ENCODE results near the gene ASXL2. TPM values are rescaled to one million over a fixed set of nuclear protein-coding genes. Genes with fewer than 3 reads are reported as not detected.

Gene ASXL2
- total RNA-seq, 4 donors from 2014 or later, result 12.5 to 24.5 (median 21.0) TPM

- in situ Hi-C loops (cut with MboI; ENCODE audit: low sequenced_read_pairs in 4 of 4) (no loop called here), intact Hi-C loops (cut with DNase I; ENCODE audit: low total_unique reads) (no loop called here)
- Histone ChIP-seq H3K9me3 (no peaks in the 10 kb centered on the region), H3K36me3 (peaks cover 3 to 70% of the 10 kb centered on the region in 2 donors), H3K27me3 (no peaks in the 10 kb centered on the region), H3K4me3 (no peak overlapping the region), H3K27ac (no peak overlapping the region), H3K4me1 (no peaks in the 10 kb centered on the region)
- TF ChIP-seq POLR2A (IDR thresholded peaks at IDR 0.05), result no peak
- ATAC-seq, result no peak
- no peak for DNase-seq
Measured at GRCh38 chr2:25749676-25750075, 128.6 kb downstream of the ASXL2 start.

DNA sequence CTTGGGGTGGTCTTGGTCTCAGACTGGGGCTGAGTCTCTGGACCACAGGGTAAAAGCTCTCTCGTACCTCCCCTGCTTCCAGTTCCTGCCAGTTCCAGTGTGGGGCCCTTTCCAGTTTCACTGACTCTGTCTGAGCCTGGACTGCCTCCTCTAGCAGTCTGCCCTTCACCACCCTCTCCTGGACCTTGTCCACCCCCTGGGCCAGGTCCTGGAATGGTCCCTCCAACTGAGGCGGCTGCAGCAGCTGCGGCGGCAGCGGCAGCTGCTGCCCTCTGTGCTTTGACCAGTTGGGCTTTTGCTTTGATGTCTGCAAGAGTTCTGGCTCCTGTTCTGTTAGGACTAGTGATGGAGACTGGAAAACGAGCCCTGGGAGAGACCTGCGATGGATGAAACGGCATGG lies 134.2 kb downstream of the ASXL2 start:
- intact Hi-C loops (cut with DNase I; ENCODE audit: low total_unique reads), result no loop called here
- no peaks in the 10 kb centered on the region for H3K27me3 ChIP-seq
- TF ChIP-seq CTCF (IDR thresholded peaks at IDR 0.05 in 4 of 5, conservative IDR thresholded peaks at IDR 0.05 in 1 of 5), result no peak
- TF ChIP-seq POLR2A (IDR thresholded peaks at IDR 0.05), result no peak
- no peak overlapping the region for H3K27ac ChIP-seq
- ATAC-seq, result no peak
- peaks cover 0 to 41% of the 10 kb centered on the region in 2 donors for H3K36me3 ChIP-seq
- DNase-seq, result no peak
- H3K9me3 ChIP-seq, result no peaks in the 10 kb centered on the region
- in situ Hi-C loops (cut with MboI; ENCODE audit: low sequenced_read_pairs in 4 of 4), result no loop called here
- peaks cover 10 to 13% of the 10 kb centered on the region in 2 donors for H3K4me1 ChIP-seq
- no peak overlapping the region for H3K4me3 ChIP-seq

DNA sequence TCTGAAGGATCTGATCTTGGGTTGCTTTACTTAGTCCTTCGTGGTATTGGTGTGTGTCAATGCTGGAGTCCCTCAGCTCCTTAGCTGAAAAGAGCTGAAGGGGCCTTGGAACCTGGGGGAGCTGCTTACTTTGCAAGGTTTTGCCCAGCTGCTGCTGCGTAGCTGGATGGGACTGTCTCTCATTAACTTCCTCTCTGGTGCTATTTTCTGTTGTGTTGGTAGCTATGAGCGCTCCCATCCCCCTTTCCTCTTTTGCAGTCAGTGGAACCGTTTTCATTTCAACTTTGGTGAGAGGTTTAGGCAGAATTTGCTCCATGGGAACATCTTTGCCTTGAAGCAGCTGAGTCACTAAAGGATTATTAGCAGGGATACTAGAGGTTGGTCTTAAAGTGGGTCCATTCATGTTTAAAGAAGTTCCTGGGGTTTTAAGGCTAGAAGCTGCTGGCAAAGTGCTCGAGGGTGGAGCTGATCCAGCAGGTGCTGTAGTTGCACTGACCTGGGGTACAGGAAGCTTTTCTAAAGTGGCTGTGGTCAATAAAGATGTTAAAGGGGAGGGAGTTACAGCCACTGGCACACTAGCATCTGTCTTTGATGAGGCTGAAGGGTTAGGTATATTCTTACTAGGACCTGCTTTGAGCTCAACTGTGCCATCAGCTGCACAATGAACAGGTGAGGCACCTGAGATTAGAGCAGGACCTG lies 135.0 kb downstream of the ASXL2 start:
- Histone ChIP-seq H3K27me3 (no peaks in the 10 kb centered on the region), H3K4me3 (no peak overlapping the region), H3K4me1 (peaks cover 13 to 18% of the 10 kb centered on the region in 2 donors), H3K9me3 (no peaks in the 10 kb centered on the region), H3K27ac (no peak overlapping the region), H3K36me3 (peaks cover 0 to 33% of the 10 kb centered on the region in 2 donors)
- intact Hi-C loops (cut with DNase I; ENCODE audit: low total_unique reads) (no loop called here), in situ Hi-C loops (cut with MboI; ENCODE audit: low sequenced_read_pairs in 4 of 4) (no loop called here)
- TF ChIP-seq CTCF (IDR thresholded peaks at IDR 0.05 in 4 of 5, conservative IDR thresholded peaks at IDR 0.05 in 1 of 5) (no peak), POLR2A (IDR thresholded peaks at IDR 0.05) (no peak)
- no peak for DNase-seq
- no peak for ATAC-seq

GRCh38 chr2:25742501-25742900 lies 135.8 kb downstream of the ASXL2 start:
- no peak overlapping the region for H3K4me3 ChIP-seq
- in situ Hi-C loops (cut with MboI; ENCODE audit: low sequenced_read_pairs in 4 of 4), result no loop called here
- no peaks in the 10 kb centered on the region for H3K27me3 ChIP-seq
- H3K36me3 ChIP-seq, result peaks cover 0 to 26% of the 10 kb centered on the region in 2 donors
- H3K9me3 ChIP-seq, result no peaks in the 10 kb centered on the region
- TF ChIP-seq CTCF (IDR thresholded peaks at IDR 0.05 in 4 of 5, conservative IDR thresholded peaks at IDR 0.05 in 1 of 5), result no peak
- no peak for TF ChIP-seq POLR2A (IDR thresholded peaks at IDR 0.05)
- intact Hi-C loops (cut with DNase I; ENCODE audit: low total_unique reads), result no loop called here
- H3K27ac ChIP-seq, result no peak overlapping the region
- ATAC-seq, result peak in 1 of 2 donors; percentile 81
- peak in 1 of 2 donors; percentile 37 for DNase-seq
- H3K4me1 ChIP-seq, result peaks cover 13 to 18% of the 10 kb centered on the region in 2 donors

GRCh38 chr2:25740810-25741381 lies 137.4 kb downstream of the ASXL2 start:
- Histone ChIP-seq H3K27me3 (no peaks in the 10 kb centered on the region), H3K36me3 (peaks cover 0 to 20% of the 10 kb centered on the region in 2 donors), H3K4me3 (no peak overlapping the region), H3K9me3 (no peaks in the 10 kb centered on the region), H3K27ac (no peak overlapping the region), H3K4me1 (peaks cover 13 to 18% of the 10 kb centered on the region in 2 donors)
- TF ChIP-seq CTCF (IDR thresholded peaks at IDR 0.05 in 4 of 5, conservative IDR thresholded peaks at IDR 0.05 in 1 of 5) (no peak), POLR2A (IDR thresholded peaks at IDR 0.05) (no peak)
- DNase-seq (no peak), ATAC-seq (no peak)
- intact Hi-C loops (cut with DNase I; ENCODE audit: low total_unique reads), result no loop called here
- in situ Hi-C loops (cut with MboI; ENCODE audit: low sequenced_read_pairs in 4 of 4), result no loop called here
